Mammary epithelial cell (primary cell): Measurements from ENCODE around the gene SLC10A6.

Source experiments
- CTCF ChIP-seq, 2 donors: IDR thresholded peaks in 1 of 2; conservative IDR thresholded peaks in 1 of 2; 2 replicates each; pipeline ENCODE4 v1.5.1; 2011 to 2012; ENCODE audit warnings: inconsistent platforms in 2 of 2, low read length in 2 of 2, mild to moderate bottlenecking in 2 of 2, control low read depth in 1 of 2, low read depth in 1 of 2; ENCODE audit not compliant: insufficient read depth in 1 of 2; ENCODE audit errors: extremely low read depth in 1 of 2
- EZH2 ChIP-seq: IDR thresholded peaks from 2 replicates; pipeline ENCODE4 v1.6.1; 2012; ENCODE audit warnings: low read length, inconsistent platforms, borderline replicate concordance

- TF ChIP-seq EZH2 (no peak), CTCF (conservative IDR thresholded peaks at IDR 0.05 in 1 of 2, IDR thresholded peaks at IDR 0.05 in 1 of 2; ENCODE audit: extremely low read depth in 1 of 2, insufficient read depth in 1 of 2, low read depth in 1 of 2, low read length in 2 of 2) (no peak)
Measured at GRCh38 chr4:86847571-86847970, 1.6 kb downstream of the SLC10A6 start.
